Lower leg skin (tissue), 4 donors: ENCODE measurements around the gene SLC35G6. TPM values are rescaled to one million over a fixed set of nuclear protein-coding genes. Genes with fewer than 3 reads are reported as not detected.

Experiments used
- DNase-seq, 2 donors: peaks; one replicate each; pipeline ENCODE4 v3.0.0-alpha.2; 2019; ENCODE audit warnings: low spot score in 2 of 2
- H3K4me3 ChIP-seq: fragments of 200-600 bp; sonication (generic); 2 replicates; pipeline ENCODE4 v1.5.1; 2017; ENCODE audit warnings: mild to moderate bottlenecking, low read depth; ENCODE audit not compliant: poor library complexity, severe bottlenecking
- POLR2A ChIP-seq, 2 donors: fragments of 450-650 bp; IDR thresholded peaks; one replicate each; pipeline ENCODE4 v1.6.1; 2016 to 2017; ENCODE audit warnings: antibody characterized with exemption in 2 of 2, mild to moderate bottlenecking in 1 of 2, moderate library complexity in 1 of 2
- WGBS, 2 donors: methylation state at CpG; one replicate each; pipeline ENCODE4 v1.1.5; 2018; 5-methylcytosine and 5-hydroxymethylcytosine counted together
- intact Hi-C: fragments of 100-400 bp; cut with DNase I; formaldehyde crosslinking; loops from one replicate; pipeline ENCODE4 v1.15.0; 2023; ENCODE audit warnings: low total_unique reads
- total RNA-seq, 4 donors: library from RNA; depleted of rRNA; stranded (reverse); fragments of >200 nt; gene quantifications; one replicate each; pipeline ENCODE4 v1.1.0, GENCODE V29; 2016
- TF ChIP-seq, protein P1 (sequence below), 3 donors: fragments of 450-650 bp; IDR thresholded peaks; one replicate each; pipeline ENCODE4 v1.5.1; 2016; ENCODE audit warnings: antibody characterized with exemption in 3 of 3, mild to moderate bottlenecking in 3 of 3, moderate library complexity in 2 of 3

SLC35G6 gene
- total RNA-seq, 4 donors from 2014 or later = not detected

DNA sequence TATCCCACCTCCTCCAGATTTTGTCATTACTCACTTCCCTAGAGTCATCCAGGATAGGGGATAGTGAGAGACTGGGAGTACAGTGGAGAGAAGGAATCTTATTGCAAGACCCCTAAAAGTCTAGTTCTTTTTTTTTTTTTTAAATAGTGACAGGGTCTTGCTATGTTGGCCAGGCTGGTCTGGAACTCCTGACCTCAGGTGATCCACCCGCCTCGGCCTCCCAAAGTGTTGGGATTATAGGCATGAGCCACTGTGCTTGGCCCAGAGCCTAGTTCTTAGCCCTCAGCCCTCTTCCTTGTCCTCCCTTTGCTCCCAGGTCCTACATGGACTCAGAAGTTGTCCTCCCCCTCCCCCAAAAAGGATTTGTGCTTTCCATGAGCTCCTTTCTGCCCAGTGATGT, 39.1 kb upstream of the SLC35G6 start:
- TF ChIP-seq, protein P1, sequence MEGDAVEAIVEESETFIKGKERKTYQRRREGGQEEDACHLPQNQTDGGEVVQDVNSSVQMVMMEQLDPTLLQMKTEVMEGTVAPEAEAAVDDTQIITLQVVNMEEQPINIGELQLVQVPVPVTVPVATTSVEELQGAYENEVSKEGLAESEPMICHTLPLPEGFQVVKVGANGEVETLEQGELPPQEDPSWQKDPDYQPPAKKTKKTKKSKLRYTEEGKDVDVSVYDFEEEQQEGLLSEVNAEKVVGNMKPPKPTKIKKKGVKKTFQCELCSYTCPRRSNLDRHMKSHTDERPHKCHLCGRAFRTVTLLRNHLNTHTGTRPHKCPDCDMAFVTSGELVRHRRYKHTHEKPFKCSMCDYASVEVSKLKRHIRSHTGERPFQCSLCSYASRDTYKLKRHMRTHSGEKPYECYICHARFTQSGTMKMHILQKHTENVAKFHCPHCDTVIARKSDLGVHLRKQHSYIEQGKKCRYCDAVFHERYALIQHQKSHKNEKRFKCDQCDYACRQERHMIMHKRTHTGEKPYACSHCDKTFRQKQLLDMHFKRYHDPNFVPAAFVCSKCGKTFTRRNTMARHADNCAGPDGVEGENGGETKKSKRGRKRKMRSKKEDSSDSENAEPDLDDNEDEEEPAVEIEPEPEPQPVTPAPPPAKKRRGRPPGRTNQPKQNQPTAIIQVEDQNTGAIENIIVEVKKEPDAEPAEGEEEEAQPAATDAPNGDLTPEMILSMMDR (IDR thresholded peaks at IDR 0.05) = no peak
- TF ChIP-seq POLR2A (IDR thresholded peaks at IDR 0.05) = no peak
- H3K4me3 ChIP-seq = no peak overlapping the region
- 92 to 97% methylated on average over 2 of the region's 2 CpGs for WGBS, 2 donors
- intact Hi-C loops = no loop called here
- DNase-seq = no peak

DNA sequence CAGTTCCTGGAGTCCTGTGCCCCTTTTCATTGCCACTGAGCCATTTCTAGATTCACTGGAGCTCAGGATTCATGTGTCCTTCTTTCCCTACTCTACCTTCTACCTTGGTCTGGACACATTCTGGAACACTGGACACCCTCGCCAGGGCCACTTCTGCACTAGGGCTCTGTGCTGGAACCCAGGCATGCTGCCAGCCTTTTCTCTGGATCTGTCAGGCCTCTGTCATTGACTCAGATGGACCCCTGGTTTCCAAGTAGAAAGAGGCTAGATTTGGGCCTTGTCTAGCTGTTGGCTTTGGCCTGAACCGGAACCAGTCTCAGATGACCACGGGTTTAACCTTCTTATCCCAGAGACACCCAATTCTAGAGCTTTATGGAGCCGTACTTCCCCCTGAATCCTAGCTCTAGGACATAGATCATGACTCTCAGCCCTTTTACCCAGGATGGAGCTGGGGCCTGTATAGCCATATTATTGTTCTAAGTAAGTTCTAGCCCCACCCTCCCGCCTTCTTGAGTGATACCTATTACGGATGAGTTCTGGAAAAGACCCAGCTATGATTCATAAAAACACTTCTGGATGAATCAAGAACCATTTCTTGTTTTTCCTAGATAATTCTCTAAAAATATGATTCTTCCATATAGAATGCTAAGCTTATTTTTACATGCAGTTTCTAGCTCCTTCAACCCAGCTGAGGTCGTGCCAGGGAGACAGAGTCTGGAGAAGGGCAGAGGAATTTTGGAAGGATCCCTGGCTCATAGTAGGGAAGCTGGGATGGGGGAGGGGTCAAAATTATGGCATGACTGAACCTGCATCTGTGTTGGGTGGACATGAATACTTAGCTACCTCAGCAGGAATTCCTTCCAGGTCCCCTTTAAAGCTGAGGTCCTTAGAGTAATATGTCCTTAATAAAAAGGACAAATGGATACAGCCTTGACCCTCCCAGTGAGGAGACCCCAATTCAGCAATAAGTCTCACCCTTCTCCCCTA, 37.5 kb upstream of the SLC35G6 start:
- no peak overlapping the region for H3K4me3 ChIP-seq
- DNase-seq = peak in 1 of 2 donors; percentile 82
- TF ChIP-seq, protein P1 (IDR thresholded peaks at IDR 0.05) = no peak
- TF ChIP-seq POLR2A (IDR thresholded peaks at IDR 0.05) = no peak
- intact Hi-C loops = no loop called here
- 67 to 79% methylated on average over 7 of the region's 7 CpGs for WGBS, 2 donors

DNA sequence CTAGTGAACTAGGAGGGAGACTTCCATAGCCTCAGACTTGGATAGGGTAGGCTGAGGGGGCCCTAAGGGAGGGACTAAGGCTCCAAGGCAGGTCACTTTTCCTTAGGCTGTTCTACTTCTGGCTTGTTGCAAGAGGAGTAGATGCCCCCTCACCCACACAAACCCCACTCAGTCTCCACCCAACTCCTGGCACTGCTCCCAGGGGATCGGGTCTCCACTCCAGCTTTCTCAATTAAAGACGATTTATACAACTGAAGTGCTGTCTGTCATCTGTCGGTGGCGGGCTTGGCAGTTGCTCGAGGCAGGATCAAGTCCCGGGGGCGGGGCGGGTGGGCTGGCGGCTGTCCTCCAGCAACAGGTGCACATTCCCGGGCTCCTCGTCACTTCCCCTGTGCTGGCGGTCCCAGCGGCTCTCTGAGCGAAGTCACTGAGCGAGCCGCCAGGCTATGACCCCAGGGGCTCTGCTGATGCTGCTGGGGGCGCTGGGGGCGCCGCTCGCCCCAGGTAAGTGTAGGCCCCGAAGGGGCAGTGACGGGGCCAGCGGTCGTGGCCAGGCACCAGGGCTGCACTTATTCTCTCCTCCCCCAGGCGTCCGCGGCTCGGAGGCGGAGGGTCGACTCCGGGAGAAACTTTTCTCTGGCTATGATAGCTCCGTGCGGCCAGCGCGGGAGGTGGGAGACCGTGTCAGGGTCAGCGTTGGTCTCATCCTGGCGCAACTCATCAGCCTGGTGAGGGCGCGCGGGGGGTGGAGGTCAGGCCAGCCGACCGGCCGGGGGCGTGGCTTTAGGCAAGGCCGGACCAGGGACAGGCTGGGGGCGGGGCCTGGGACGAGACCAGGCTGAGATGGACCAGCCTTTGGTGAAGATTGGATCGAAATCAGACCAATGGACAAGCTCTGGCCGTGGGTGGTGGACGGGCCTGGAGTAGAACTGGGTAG, 36.3 kb upstream of the SLC35G6 start, which contains the start of gene CHRNB1:
TSS of gene CHRNB1 (plus strand) at position 380 of the 937 bp plus-strand sequence. CDS start at position 447, 67 bp downstream.
- peak within 1 kb of the TSS; percentile 6 for H3K4me3 ChIP-seq
- TF ChIP-seq, protein P1 (IDR thresholded peaks at IDR 0.05) = no peak
- TF ChIP-seq POLR2A (IDR thresholded peaks at IDR 0.05) = no peak
- DNase-seq = peak; percentile 64 to 93
- intact Hi-C loops = no loop called here
- WGBS, 2 donors = 8 to 15% methylated on average over 24 to 34 of the region's 51 CpGs

DNA sequence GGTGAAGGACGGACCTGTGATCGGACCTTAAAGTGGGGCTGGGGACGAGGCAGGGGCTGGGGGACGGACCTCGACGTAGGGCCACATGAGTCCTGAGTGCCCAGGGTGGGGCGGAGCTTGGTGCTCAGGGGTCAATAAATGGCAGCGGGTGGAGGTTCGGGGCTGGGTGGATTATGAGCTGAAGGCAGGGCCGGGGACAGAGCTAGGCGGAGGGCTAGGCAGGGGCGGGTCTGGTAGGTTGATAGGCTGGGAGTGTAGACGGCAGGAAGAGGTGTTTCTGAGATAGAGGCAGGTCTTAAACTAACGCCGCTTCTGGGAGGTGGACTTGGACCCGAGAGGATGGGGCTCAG, 35.7 kb upstream of the SLC35G6 start:
- no peak for DNase-seq
- TF ChIP-seq POLR2A (IDR thresholded peaks at IDR 0.05) = no peak
- TF ChIP-seq, protein P1 (IDR thresholded peaks at IDR 0.05) = no peak
- intact Hi-C loops = no loop called here
- WGBS, 2 donors = 9 to 12% methylated on average over 16 of the region's 16 CpGs
- no peak overlapping the region for H3K4me3 ChIP-seq

DNA sequence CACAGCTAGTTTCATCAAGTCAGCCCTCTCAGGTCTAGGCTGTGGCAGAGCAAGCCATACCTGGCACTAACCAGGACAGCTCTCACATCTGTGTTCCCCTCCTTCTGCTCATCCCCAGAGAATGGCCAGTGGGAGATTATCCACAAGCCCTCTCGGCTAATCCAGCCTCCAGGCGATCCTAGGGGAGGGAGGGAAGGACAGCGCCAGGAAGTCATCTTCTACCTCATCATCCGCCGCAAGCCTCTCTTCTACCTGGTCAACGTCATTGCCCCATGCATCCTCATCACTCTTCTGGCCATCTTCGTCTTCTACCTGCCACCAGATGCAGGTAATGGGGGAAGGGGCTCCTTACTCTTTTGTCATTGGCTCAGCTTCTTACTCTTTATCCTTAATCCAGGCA, 32.8 kb upstream of the SLC35G6 start:
- TF ChIP-seq, protein P1 (IDR thresholded peaks at IDR 0.05) = no peak
- intact Hi-C loops = no loop called here
- peak in 1 of 2 donors; percentile 61 for DNase-seq
- H3K4me3 ChIP-seq = no peak overlapping the region
- WGBS, 2 donors = 91 to 93% methylated on average over 7 of the region's 7 CpGs
